Measurements from ENCODE around the gene RANBP9. TPM values are rescaled to one million over a fixed set of nuclear protein-coding genes. Genes with fewer than 3 reads are reported as not detected.
A peak's percentile ranks its signal among the peaks of the same experiment; 100 is the strongest.

Gene RANBP9
- total RNA-seq, 1 donor from 2014 or later = 50.2 TPM

GRCh38 chr6:13590574-13591153 is 121.0 kb downstream of the RANBP9 start:
- TF ChIP-seq CTCF (IDR thresholded peaks at IDR 0.05; ENCODE audit: partially characterized antibody, unreplicated experiment) = no peak
- Mint-ChIP-seq H3K36me3 (ENCODE audit: unreplicated experiment) (no peaks in the 10 kb centered on the region), H3K4me1 (ENCODE audit: low read depth, unreplicated experiment) (peaks cover 4% of the 10 kb centered on the region), H3K4me3 (ENCODE audit: unreplicated experiment) (no peak overlapping the region), H3K9me3 (ENCODE audit: unreplicated experiment) (peaks cover 2% of the 10 kb centered on the region), H3K27ac (ENCODE audit: unreplicated experiment) (no peak overlapping the region), H3K27me3 (ENCODE audit: unreplicated experiment) (peaks cover 2% of the 10 kb centered on the region)
- DNase-seq = no peak

GRCh38 chr6:13589801-13590200 is 121.8 kb downstream of the RANBP9 start:
- no peak for TF ChIP-seq CTCF (IDR thresholded peaks at IDR 0.05; ENCODE audit: partially characterized antibody, unreplicated experiment)
- Mint-ChIP-seq H3K9me3 (ENCODE audit: unreplicated experiment) (peaks cover 2% of the 10 kb centered on the region), H3K4me1 (ENCODE audit: low read depth, unreplicated experiment) (peaks cover 4% of the 10 kb centered on the region), H3K27me3 (ENCODE audit: unreplicated experiment) (peaks cover 2% of the 10 kb centered on the region), H3K4me3 (ENCODE audit: unreplicated experiment) (no peak overlapping the region), H3K36me3 (ENCODE audit: unreplicated experiment) (no peaks in the 10 kb centered on the region), H3K27ac (ENCODE audit: unreplicated experiment) (peak overlapping the region; percentile 87)
- no peak for DNase-seq

- no peak for TF ChIP-seq CTCF (IDR thresholded peaks at IDR 0.05; ENCODE audit: partially characterized antibody, unreplicated experiment)
- H3K36me3 Mint-ChIP-seq (ENCODE audit: unreplicated experiment) = no peaks in the 10 kb centered on the region
- peaks cover 4% of the 10 kb centered on the region for H3K4me1 Mint-ChIP-seq (ENCODE audit: low read depth, unreplicated experiment)
- no peak overlapping the region for H3K4me3 Mint-ChIP-seq (ENCODE audit: unreplicated experiment)
- peaks cover 2% of the 10 kb centered on the region for H3K27me3 Mint-ChIP-seq (ENCODE audit: unreplicated experiment)
- no peak overlapping the region for H3K27ac Mint-ChIP-seq (ENCODE audit: unreplicated experiment)
- DNase-seq = no peak
- peaks cover 2% of the 10 kb centered on the region for H3K9me3 Mint-ChIP-seq (ENCODE audit: unreplicated experiment)
These were observed 124.8 kb downstream of the RANBP9 start for GRCh38 chr6:13586603-13587542.

- DNase-seq = no peak
- H3K9me3 Mint-ChIP-seq (ENCODE audit: unreplicated experiment) = no peaks in the 10 kb centered on the region
- no peaks in the 10 kb centered on the region for H3K36me3 Mint-ChIP-seq (ENCODE audit: unreplicated experiment)
- no peak overlapping the region for H3K4me3 Mint-ChIP-seq (ENCODE audit: unreplicated experiment)
- TF ChIP-seq CTCF (IDR thresholded peaks at IDR 0.05; ENCODE audit: partially characterized antibody, unreplicated experiment) = no peak
- no peaks in the 10 kb centered on the region for H3K4me1 Mint-ChIP-seq (ENCODE audit: low read depth, unreplicated experiment)
- no peaks in the 10 kb centered on the region for H3K27me3 Mint-ChIP-seq (ENCODE audit: unreplicated experiment)
- no peak overlapping the region for H3K27ac Mint-ChIP-seq (ENCODE audit: unreplicated experiment)
These were observed 129.9 kb downstream of the RANBP9 start for GRCh38 chr6:13581700-13582229.

- H3K4me3 Mint-ChIP-seq (ENCODE audit: unreplicated experiment) = no peak overlapping the region
- no peaks in the 10 kb centered on the region for H3K27me3 Mint-ChIP-seq (ENCODE audit: unreplicated experiment)
- H3K4me1 Mint-ChIP-seq (ENCODE audit: low read depth, unreplicated experiment) = no peaks in the 10 kb centered on the region
- no peak overlapping the region for H3K27ac Mint-ChIP-seq (ENCODE audit: unreplicated experiment)
- no peaks in the 10 kb centered on the region for H3K9me3 Mint-ChIP-seq (ENCODE audit: unreplicated experiment)
- DNase-seq = no peak
- TF ChIP-seq CTCF (IDR thresholded peaks at IDR 0.05; ENCODE audit: partially characterized antibody, unreplicated experiment) = no peak
- H3K36me3 Mint-ChIP-seq (ENCODE audit: unreplicated experiment) = no peaks in the 10 kb centered on the region
These were observed 131.7 kb downstream of the RANBP9 start for GRCh38 chr6:13579911-13580310.

Data from glutamatergic neuron (in vitro differentiated cells).